Neuronal stem cell (in vitro differentiated cells): Measurements from ENCODE around the gene CYP19A1.

Experiments used
- DNase-seq: peaks from one replicate; pipeline ENCODE4 v3.0.0-alpha.2; 2013; ENCODE audit warnings: low spot score
- H2AFZ ChIP-seq: one replicate; pipeline ENCODE4 v1.6.1; 2013; ENCODE audit warnings: mild to moderate bottlenecking, low read length, inconsistent platforms
- H2AK5ac ChIP-seq: 2 replicates; pipeline ENCODE4 v1.6.1; 2013; ENCODE audit warnings: low read depth, mild to moderate bottlenecking, inconsistent platforms, low read length, moderate library complexity, mixed read lengths
- H2BK120ac ChIP-seq: 2 replicates; pipeline ENCODE4 v1.6.1; 2013; ENCODE audit warnings: low read depth, mild to moderate bottlenecking, inconsistent platforms, low read length, moderate library complexity, mixed read lengths
- H2BK12ac ChIP-seq: one replicate; pipeline ENCODE4 v1.6.1; 2013; ENCODE audit warnings: low read length, inconsistent platforms
- H2BK15ac ChIP-seq: 2 replicates; pipeline ENCODE4 v1.6.1; 2013; ENCODE audit warnings: mild to moderate bottlenecking, low read length, inconsistent platforms, mixed read lengths
- H2BK5ac ChIP-seq: one replicate; pipeline ENCODE4 v1.6.1; 2013; ENCODE audit warnings: inconsistent platforms, mild to moderate bottlenecking, low read length, moderate library complexity
- H3K14ac ChIP-seq: one replicate; pipeline ENCODE4 v1.6.1; 2013; ENCODE audit warnings: low read length, inconsistent platforms
- H3K18ac ChIP-seq: 2 replicates; pipeline ENCODE4 v1.6.1; 2013; ENCODE audit warnings: low read length, inconsistent platforms
- H3K23ac ChIP-seq: 2 replicates; pipeline ENCODE4 v1.6.1; 2013; ENCODE audit warnings: low read depth, mild to moderate bottlenecking, mixed read lengths, low read length, inconsistent platforms; ENCODE audit not compliant: poor library complexity
- H3K27ac ChIP-seq: replicated peaks from 3 replicates; pipeline ENCODE4 v1.5.1; 2013; ENCODE audit warnings: low read length, inconsistent platforms
- H3K27me3 ChIP-seq, 3 experiments: 2 replicates each; pipeline ENCODE4 v1.6.1; 2013; ENCODE audit warnings: low read length in 3 of 3, mild to moderate bottlenecking in 2 of 3, inconsistent platforms in 1 of 3, low read depth in 1 of 3, mixed read lengths in 1 of 3, moderate library complexity in 1 of 3; ENCODE audit not compliant: control insufficient read depth in 3 of 3, insufficient read depth in 3 of 3
- H3K36me3 ChIP-seq, 2 donors: replicated peaks in 1 of 2; 2 replicates each; pipeline ENCODE4 v1.6.1; 2013; ENCODE audit warnings: low read length in 2 of 2; ENCODE audit not compliant: control insufficient read depth in 2 of 2, insufficient read depth in 2 of 2
- H3K4ac ChIP-seq: 2 replicates; pipeline ENCODE4 v1.6.1; 2013; ENCODE audit warnings: inconsistent platforms, mild to moderate bottlenecking, low read length, moderate library complexity
- H3K4me1 ChIP-seq, 2 donors: 1 replicate in 1 of 2; 2 replicates in 1 of 2; pipeline ENCODE4 v1.6.1; 2013; ENCODE audit warnings: low read length in 2 of 2, low read depth in 1 of 2; ENCODE audit not compliant: control insufficient read depth in 2 of 2, insufficient read depth in 1 of 2
- H3K4me2 ChIP-seq: one replicate; pipeline ENCODE4 v1.6.1; 2013; ENCODE audit warnings: mild to moderate bottlenecking, low read length, inconsistent platforms; ENCODE audit not compliant: insufficient read depth, poor library complexity, severe bottlenecking
- H3K4me3 ChIP-seq, 2 donors: 2 replicates each; pipeline ENCODE4 v1.5.1; 2013; ENCODE audit warnings: low read length in 2 of 2, mild to moderate bottlenecking in 2 of 2, inconsistent platforms in 1 of 2, moderate library complexity in 1 of 2
- H3K79me1 ChIP-seq: one replicate; pipeline ENCODE4 v1.6.1; 2013; ENCODE audit warnings: low read depth, mild to moderate bottlenecking, inconsistent platforms, low read length, moderate library complexity
- H3K9ac ChIP-seq: one replicate; pipeline ENCODE4 v1.6.1; 2013; ENCODE audit warnings: mild to moderate bottlenecking, low read depth, low read length, inconsistent platforms; ENCODE audit not compliant: poor library complexity
- H3K9me3 ChIP-seq, 2 donors: replicated peaks in 1 of 2; 2 replicates each; pipeline versions ENCODE3 to v1.6.1; 2013; ENCODE audit warnings: low read length in 2 of 2, mild to moderate bottlenecking in 2 of 2, inconsistent platforms in 1 of 2, low read depth in 1 of 2, mixed read lengths in 1 of 2, moderate library complexity in 1 of 2; ENCODE audit not compliant: control insufficient read depth in 2 of 2, insufficient read depth in 1 of 2
- H4K8ac ChIP-seq: one replicate; pipeline ENCODE4 v1.6.1; 2013; ENCODE audit warnings: low read depth, mild to moderate bottlenecking, inconsistent platforms, low read length, moderate library complexity
- H4K91ac ChIP-seq: one replicate; pipeline ENCODE4 v1.6.1; 2013; ENCODE audit warnings: low read length, low read depth, mild to moderate bottlenecking, inconsistent platforms; ENCODE audit not compliant: poor library complexity
- WGBS, 2 donors: extraction: QIAGEN DNeasy Blood & Tissue Kit; methylation state at CpG; one replicate each; pipeline ENCODE4 v1.1.7; 2013; ENCODE audit warnings: missing lambda C conversion rate in 2 of 2, mixed read lengths in 1 of 2; ENCODE audit not compliant: insufficient read length in 2 of 2, insufficient replicate concordance in 1 of 2; ENCODE audit errors: extremely low coverage in 2 of 2; 5-methylcytosine and 5-hydroxymethylcytosine counted together

Gene CYP19A1

DNA sequence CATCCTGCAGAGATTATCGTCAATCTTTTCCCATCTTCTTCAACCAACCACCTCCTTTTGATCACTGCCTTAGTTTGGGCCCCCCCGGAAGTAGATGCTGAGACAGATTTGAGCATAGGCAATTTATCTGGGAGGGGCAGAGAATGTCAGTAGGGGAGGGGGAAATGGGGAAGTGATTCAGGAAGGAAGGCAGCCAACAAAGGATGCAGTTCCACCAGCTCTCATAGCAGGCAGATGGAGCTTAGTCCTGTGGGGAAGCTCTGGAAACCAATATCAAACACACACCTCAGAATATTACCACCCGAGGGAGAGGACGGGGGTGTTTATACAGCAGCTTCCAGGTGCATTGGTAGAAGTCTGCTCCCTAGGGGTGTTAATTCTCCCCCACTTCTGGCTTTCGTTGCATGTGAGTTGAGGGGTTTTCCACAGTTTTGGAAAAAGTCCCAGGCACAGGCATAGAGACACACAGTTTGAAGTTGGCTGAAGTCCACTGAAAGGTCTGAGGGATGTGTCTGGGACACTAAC is 152.2 kb downstream of the CYP19A1 start:
- no peak overlapping the region for H2BK120ac ChIP-seq
- H4K91ac ChIP-seq, result no peak overlapping the region
- no peak overlapping the region for H3K4me3 ChIP-seq
- H4K8ac ChIP-seq, result no peak overlapping the region
- H3K18ac ChIP-seq, result no peak overlapping the region
- H2BK5ac ChIP-seq, result no peak overlapping the region
- H2BK15ac ChIP-seq, result no peak overlapping the region
- no peak overlapping the region for H3K27ac ChIP-seq
- H3K4me1 ChIP-seq, result no peaks in the 10 kb centered on the region
- H3K27me3 ChIP-seq, result peaks cover 0 to 2% (median 0%) of the 10 kb centered on the region in 3 experiments
- no peak overlapping the region for H3K4me2 ChIP-seq
- H3K9ac ChIP-seq, result no peak overlapping the region
- WGBS, 2 donors, result no CpG with 5 or more reads among the region's 5 CpGs
- H3K79me1 ChIP-seq, result no peaks in the 10 kb centered on the region
- DNase-seq, result no peak
- H2AK5ac ChIP-seq, result no peak overlapping the region
- no peak overlapping the region for H2AFZ ChIP-seq
- no peak overlapping the region for H3K23ac ChIP-seq
- H3K36me3 ChIP-seq, result no peaks in the 10 kb centered on the region
- H2BK12ac ChIP-seq, result no peak overlapping the region
- no peak overlapping the region for H3K4ac ChIP-seq
- no peaks in the 10 kb centered on the region for H3K9me3 ChIP-seq
- H3K14ac ChIP-seq, result no peak overlapping the region

GRCh38 chr15:51185213-51186159 is 152.9 kb downstream of the CYP19A1 start:
- Histone ChIP-seq H3K23ac (no peak overlapping the region), H3K36me3 (no peaks in the 10 kb centered on the region), H3K9ac (no peak overlapping the region), H3K27ac (no peak overlapping the region), H3K4ac (no peak overlapping the region), H3K79me1 (no peaks in the 10 kb centered on the region), H3K27me3 (peaks cover 0 to 2% (median 0%) of the 10 kb centered on the region in 3 experiments), H3K4me2 (no peak overlapping the region), H3K18ac (no peak overlapping the region), H2BK5ac (no peak overlapping the region), H3K4me1 (no peaks in the 10 kb centered on the region), H3K4me3 (no peak overlapping the region), H4K91ac (no peak overlapping the region), H4K8ac (no peak overlapping the region), H2BK15ac (no peak overlapping the region), H3K9me3 (no peaks in the 10 kb centered on the region), H3K14ac (no peak overlapping the region), H2AK5ac (no peak overlapping the region), H2BK120ac (no peak overlapping the region), H2BK12ac (no peak overlapping the region), H2AFZ (no peak overlapping the region)
- no peak for DNase-seq
- no CpG with 5 or more reads among the region's 12 CpGs for WGBS, 2 donors

GRCh38 chr15:51184627-51185026 is 153.8 kb downstream of the CYP19A1 start:
- no peak overlapping the region for H3K18ac ChIP-seq
- H3K9me3 ChIP-seq, result no peaks in the 10 kb centered on the region
- H3K4me2 ChIP-seq, result no peak overlapping the region
- no peak overlapping the region for H2BK12ac ChIP-seq
- no peaks in the 10 kb centered on the region for H3K79me1 ChIP-seq
- no peaks in the 10 kb centered on the region for H3K4me1 ChIP-seq
- no peak overlapping the region for H4K8ac ChIP-seq
- H3K9ac ChIP-seq, result no peak overlapping the region
- H2BK15ac ChIP-seq, result no peak overlapping the region
- no CpG with 5 or more reads among the region's 6 CpGs for WGBS, 2 donors
- H3K27ac ChIP-seq, result no peak overlapping the region
- H3K14ac ChIP-seq, result no peak overlapping the region
- H3K36me3 ChIP-seq, result no peaks in the 10 kb centered on the region
- no peak overlapping the region for H2AFZ ChIP-seq
- no peak overlapping the region for H2AK5ac ChIP-seq
- no peak overlapping the region for H2BK5ac ChIP-seq
- no peak overlapping the region for H4K91ac ChIP-seq
- H3K4me3 ChIP-seq, result no peak overlapping the region
- no peak overlapping the region for H3K23ac ChIP-seq
- no peak overlapping the region for H2BK120ac ChIP-seq
- no peak for DNase-seq
- peaks cover 0 to 2% (median 0%) of the 10 kb centered on the region in 3 experiments for H3K27me3 ChIP-seq
- H3K4ac ChIP-seq, result no peak overlapping the region

GRCh38 chr15:51183076-51183475 is 155.3 kb downstream of the CYP19A1 start:
- Histone ChIP-seq H2AK5ac (no peak overlapping the region), H3K27me3 (peaks cover 0 to 2% (median 0%) of the 10 kb centered on the region in 3 experiments), H3K14ac (no peak overlapping the region), H2BK15ac (no peak overlapping the region), H4K91ac (no peak overlapping the region), H3K23ac (no peak overlapping the region), H3K4me1 (no peaks in the 10 kb centered on the region), H3K36me3 (no peaks in the 10 kb centered on the region), H3K9me3 (no peaks in the 10 kb centered on the region), H2AFZ (no peak overlapping the region), H3K79me1 (no peaks in the 10 kb centered on the region), H2BK120ac (no peak overlapping the region), H3K18ac (no peak overlapping the region), H3K4ac (no peak overlapping the region), H2BK5ac (no peak overlapping the region), H4K8ac (no peak overlapping the region), H3K4me2 (no peak overlapping the region), H3K9ac (no peak overlapping the region), H3K27ac (no peak overlapping the region), H3K4me3 (no peak overlapping the region), H2BK12ac (no peak overlapping the region)
- WGBS, 2 donors, result no CpG with 5 or more reads among the region's 5 CpGs
- DNase-seq, result no peak
